GM21515 (cell line): ENCODE data around the gene ZNF516.

Experiments
- ATAC-seq: cut with Tn5 transposase; IDR thresholded peaks from one replicate; pipeline ENCODE4 v1.9.1; 2021; ENCODE audit not compliant: unreplicated experiment

ZNF516 gene

GRCh38 chr18:76348267-76349066 lies 146.6 kb downstream of the ZNF516 start:
- ATAC-seq: no peak

GRCh38 chr18:76347341-76347740 lies 147.7 kb downstream of the ZNF516 start:
- ATAC-seq: no peak

GRCh38 chr18:76346490-76347130 lies 148.4 kb downstream of the ZNF516 start:
- no peak for ATAC-seq

- ATAC-seq: no peak
Measured at GRCh38 chr18:76345901-76346300, 149.1 kb downstream of the ZNF516 start.

- no peak for ATAC-seq
Measured at GRCh38 chr18:76343938-76344569, 151.0 kb downstream of the ZNF516 start.

- no peak for ATAC-seq
Measured at GRCh38 chr18:76340410-76340809, 154.6 kb downstream of the ZNF516 start.

GRCh38 chr18:76339246-76339620 lies 155.8 kb downstream of the ZNF516 start:
- no peak for ATAC-seq

- ATAC-seq: no peak
Measured at GRCh38 chr18:76338619-76339245, 156.3 kb downstream of the ZNF516 start.

- ATAC-seq: no peak
Measured at GRCh38 chr18:76338088-76338487, 157.0 kb downstream of the ZNF516 start.

GRCh38 chr18:76335859-76336640 lies 159.0 kb downstream of the ZNF516 start:
- ATAC-seq: no peak

- no peak for ATAC-seq
Measured at GRCh38 chr18:76328140-76328539, 166.9 kb downstream of the ZNF516 start.

- ATAC-seq: no peak
Measured at GRCh38 chr18:76323891-76324290, 171.2 kb downstream of the ZNF516 start.

- no peak for ATAC-seq
Measured at GRCh38 chr18:76322686-76323085, 172.4 kb downstream of the ZNF516 start.

- ATAC-seq: no peak
Measured at GRCh38 chr18:76319366-76319765, 175.7 kb downstream of the ZNF516 start.

GRCh38 chr18:76318607-76319006 lies 176.4 kb downstream of the ZNF516 start:
- ATAC-seq: no peak

GRCh38 chr18:76317136-76317535 lies 177.9 kb downstream of the ZNF516 start:
- ATAC-seq: no peak

GRCh38 chr18:76315722-76316230 lies 179.3 kb downstream of the ZNF516 start:
- ATAC-seq: no peak

- ATAC-seq: no peak
Measured at GRCh38 chr18:76314496-76314895, 180.5 kb downstream of the ZNF516 start.

- no peak for ATAC-seq
Measured at GRCh38 chr18:76314015-76314414, 181.0 kb downstream of the ZNF516 start.
